Stimulated activated CD4-positive, alpha-beta T cell treated with anti-CD3 and anti-CD28 coated beads, Interleukin-4, amount 100 ng/mL, for 24 hours (primary cell): ENCODE data around the gene SPAG7.

Experiments used
- DNase-seq: peaks from one replicate; pipeline ENCODE4 v3.0.0-alpha.2; 2020

The SPAG7 gene

DNA sequence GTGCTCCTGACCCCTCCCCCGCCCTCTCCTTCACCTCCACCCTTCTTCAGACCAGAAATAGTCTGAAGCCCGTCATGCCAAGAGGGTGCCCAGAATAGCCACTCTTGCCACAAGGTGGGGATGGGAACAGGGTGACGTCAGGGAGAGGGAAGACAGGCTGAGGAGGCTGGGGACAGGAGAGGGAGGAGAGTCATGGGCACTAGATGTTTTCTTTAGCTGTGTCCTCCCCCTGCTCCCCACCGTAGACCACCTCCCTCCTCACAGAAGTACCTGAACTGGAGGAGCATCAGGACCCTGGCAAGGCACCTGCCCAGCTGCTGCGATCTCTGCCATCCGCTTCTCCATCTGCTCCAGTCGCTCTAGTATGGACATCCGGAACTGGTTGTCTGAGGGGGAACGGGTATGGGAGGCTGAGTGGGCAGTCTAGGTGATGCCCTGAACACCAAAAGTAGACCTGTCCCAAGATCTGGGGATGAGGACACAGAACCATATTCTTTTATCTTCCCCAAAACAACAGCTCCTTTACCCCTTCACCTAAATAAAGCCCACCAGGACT, 6.6 kb upstream of the SPAG7 start:
- DNase-seq: no peak

DNA sequence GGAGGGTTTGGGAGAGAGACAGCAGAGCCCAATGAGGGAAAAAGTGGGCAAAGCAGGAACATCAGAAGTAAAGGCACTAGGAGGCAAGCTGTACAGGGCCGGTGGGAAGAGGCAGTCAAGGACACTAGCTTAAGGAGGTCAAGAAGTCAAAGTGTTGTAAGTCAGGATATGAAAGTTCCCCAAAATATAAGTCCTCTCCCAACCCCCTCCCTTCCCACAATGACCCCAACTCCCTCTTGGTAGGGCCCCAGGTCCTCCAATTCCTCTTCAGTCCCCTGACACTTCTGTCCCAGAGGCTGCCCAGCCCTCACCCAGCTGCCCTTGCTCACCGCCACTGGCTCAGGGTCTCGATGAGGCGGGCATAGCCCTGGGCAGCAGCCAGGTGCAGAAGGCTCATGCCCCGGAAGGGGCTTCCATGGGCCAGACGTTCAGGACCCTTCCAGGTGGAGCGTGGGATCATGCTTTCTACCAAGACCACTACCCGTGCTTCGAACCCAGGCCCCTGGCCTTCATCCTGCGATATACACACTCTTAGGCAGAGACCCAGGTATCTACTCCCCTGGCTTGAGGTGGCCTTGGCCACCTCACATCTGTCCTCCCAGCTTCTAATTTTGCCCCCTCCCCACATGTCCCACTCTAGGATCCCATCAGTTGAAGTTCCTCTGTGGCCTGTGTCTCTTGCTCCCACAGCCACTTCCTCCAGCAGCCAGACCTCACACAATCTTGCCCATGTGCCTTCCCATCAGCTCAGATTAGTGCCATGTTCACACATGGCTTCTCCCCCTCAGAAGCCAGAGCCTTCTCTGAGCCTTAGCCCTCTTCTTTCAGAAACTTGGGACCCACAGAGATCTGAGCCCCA, 5.9 kb upstream of the SPAG7 start:
- no peak for DNase-seq

DNA sequence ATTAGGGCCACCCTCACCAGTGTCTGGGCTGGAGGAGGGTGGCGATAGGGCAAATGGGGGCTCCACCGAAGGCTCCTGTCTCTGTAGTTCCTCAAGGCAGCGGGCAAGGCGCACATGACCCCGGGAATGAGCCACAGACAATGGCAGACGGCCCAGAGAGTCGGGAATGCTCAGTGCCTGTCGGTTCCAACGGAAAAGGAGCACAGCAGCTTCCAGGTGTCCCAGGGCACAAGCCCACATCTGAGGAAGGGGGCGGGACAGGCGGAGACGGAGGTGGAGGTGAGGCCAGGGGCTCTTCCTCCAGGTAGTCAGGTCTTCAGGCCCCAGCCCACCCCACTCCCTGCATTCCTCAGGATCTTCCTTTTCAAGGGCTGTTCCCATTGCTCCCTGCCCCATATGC, 5.1 kb upstream of the SPAG7 start:
- DNase-seq: no peak

DNA sequence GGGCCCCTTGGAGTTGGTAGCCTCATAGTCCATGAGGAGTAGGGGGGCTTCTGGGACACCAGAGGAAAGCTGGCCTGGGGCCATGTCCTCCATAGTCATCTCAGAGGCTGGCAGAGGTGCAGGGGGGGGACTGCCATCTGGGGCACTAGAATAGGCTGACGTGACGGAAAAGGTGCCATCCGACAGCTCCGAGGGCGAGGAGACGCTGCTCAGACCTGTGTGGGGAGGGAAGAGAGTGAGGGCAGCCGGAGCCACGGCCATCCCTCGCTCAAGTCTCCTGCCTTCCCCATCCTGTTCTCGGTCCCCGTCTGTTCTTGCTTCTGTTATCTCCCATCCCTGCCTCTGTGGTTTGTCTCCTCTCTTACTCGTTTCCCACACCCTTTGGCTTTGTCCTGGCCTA, 4.7 kb upstream of the SPAG7 start:
- no peak for DNase-seq

DNA sequence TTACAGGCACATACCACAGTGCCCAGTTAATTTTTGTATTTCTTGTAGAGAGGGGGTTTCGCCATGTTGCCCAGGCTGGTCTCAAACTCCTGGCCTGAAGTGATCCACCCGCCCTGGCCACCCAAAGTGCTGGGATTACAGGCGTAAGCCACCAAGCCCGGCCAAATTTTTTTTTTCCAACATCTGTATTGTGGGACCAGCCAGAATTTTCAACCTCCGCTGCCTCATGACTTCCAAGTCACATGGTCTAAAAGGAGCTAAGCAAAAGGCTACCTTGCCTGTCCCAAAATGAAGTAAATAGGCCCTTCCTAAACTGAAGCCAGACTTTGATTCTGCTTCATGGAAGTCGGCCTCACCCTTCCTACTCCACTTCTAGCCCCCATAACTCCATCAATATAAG, 4.2 kb upstream of the SPAG7 start:
- no peak for DNase-seq

DNA sequence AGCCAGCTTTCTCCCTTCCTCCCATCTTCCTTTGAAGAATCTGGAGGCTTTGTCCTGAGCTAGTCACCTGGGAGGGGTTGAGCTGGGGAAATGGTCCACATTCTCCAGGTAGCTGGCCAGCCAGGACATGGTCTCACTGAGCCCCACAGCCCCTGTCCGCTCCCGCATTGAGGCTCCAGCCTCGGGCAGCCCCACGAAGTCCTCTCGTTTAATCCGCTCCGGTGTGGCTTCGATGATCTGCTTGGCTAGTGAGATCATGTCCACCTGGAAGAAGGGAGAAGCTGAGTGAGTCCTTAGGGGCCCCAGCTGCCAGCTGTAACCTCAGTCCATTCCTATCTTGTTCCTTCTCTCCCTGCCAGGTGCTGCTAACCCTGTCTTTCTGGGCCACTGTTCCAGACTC, 2.7 kb upstream of the SPAG7 start:
- no peak for DNase-seq

DNA sequence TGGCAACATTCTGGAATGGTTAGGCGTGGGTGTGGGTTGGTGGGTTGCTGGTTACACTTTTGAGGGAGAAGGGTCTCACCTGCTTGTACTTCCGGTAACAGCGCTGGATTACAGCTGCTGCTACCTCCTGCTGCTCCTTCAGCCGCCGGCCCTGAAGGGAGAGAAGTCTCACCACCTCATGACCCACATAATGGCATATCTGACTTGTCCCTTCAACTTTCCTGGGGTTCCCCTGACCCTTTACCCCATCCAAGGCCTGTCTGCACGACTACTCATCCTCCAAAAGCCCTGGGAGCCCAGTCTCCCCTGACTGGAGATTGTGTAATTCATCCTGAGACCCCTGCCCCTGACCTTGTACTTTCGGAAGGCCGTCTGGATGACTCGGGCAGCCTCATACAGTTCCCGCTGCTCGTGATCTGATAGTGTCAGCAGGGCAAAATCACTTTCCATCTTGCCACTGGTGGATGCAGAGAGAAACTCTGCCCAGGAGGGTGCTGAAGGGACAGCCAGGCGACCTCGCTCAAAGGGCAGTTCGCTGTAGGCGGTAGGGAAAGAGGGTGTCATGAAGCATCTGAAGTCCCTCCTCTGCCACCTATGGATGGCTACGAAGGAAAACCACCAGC, 2.0 kb upstream of the SPAG7 start:
- peak; percentile 30 for DNase-seq

DNA sequence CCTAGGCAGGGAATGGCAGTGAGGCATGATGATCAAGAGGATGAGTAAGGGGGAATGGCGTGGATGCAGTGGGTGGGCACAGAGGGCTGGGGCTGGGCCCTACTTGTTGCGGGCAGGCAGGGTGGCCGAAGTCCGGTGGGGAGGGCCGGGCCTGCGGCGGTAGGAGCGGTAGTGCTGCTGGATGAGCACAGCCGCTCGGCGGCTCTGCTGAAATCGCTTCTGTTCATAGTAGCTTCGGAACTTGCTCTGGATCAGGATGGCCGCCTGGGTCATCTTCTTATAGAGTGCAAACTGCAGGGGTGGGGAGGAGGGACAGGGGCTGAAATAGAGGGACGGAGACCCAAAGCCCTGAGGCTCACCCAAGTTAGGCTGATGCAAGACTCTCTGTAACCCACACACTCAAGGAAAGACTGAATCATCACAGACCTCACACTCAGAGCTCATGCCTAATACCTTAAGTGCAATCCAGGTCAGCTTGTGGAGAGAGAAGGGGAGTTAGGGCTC, 1.5 kb upstream of the SPAG7 start:
- peak; percentile 70 for DNase-seq

DNA sequence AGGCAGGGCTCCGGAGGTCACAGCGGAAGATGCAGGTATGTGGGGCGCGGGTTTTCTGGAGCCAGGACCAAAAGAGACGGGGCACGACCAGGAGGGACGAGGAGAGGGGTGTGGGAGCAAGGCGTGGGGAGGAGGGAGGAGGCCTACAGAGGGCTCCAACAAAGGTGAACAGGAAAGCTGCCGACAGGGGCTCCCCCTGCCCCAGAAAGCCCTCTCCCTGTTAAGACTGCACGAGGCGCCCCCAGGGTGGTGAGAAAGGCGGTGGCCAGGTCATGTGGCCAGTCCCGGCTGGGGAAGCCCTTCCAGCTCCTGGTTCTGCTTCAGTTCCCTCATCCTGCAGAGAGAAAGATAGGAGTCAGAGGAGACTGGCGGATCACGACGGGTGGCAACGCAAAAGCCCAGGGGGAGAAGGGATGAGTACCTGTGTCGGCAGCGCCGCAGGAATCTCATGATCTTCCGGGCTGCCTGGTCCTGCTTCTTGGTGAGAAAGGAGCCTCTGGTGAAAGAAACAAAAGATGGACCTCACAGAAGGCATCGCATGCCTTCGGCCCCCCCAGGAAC, 949 bp upstream of the SPAG7 start:
- peak; percentile 52 for DNase-seq

DNA sequence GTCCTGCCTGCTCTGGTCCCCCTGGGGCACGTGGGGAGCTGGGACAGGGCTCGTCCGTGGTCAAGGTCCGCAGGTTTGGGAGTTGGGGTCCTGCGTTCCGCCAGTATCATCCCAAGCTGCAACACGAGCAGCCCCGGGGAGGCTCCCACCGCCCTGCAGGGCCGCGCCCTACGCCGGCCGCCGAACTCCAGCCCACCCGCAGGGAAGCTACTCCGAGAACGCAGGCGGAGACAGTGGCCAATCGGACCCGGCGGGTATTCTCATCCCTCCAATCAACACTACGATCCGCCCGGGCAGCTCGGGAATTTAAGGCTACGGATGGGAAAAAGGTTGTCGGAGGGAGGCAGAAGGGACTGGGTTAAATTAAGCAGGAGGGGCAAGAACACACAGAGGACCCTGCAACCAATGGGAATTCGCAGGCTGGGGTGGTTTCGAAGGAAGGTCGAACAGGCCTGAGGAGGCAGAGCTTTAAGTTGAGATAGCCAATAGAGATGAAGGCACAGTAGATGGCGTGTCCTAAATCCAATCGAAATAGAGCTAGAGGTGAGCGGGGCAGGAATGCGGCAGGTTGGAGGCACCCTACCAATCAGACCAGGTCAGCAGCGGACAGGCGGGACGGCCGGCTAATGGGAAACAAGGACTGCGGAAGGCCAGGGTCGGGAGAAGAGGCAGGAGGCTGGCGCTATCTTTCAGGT, 626 bp downstream of the SPAG7 start:
- peak; percentile 96 for DNase-seq

DNA sequence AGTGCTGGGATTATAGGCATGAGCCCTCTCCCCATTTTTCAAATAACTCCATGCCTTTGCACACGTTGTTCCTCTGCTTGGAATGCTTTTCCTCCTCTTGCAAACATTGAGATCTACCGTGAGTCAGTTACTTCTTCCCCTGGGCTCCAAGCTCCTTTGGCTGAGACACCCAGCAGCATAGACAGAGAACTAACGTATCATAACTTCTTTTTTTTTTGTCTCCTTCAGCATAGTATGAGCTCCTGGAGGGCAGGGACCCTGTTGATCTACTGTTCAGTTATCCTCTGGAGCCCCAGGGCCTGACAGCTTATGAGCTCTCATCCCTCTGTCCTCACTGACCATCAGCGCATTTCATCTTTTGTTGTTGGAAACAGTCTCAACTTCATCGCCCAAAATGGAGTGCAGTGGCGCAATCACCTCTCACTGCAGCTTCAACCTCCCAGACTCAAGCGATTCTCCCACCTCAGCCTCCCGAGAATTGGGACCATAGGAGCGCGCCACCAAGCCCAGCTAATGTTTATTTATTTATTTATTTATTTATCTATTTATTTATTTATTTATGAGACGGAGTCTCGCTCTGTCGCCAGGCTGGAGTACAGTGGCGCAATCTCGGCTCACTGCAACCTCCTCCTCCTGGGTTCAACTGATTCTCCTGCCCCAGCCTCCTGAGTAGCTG, 2.2 kb downstream of the SPAG7 start:
- no peak for DNase-seq

DNA sequence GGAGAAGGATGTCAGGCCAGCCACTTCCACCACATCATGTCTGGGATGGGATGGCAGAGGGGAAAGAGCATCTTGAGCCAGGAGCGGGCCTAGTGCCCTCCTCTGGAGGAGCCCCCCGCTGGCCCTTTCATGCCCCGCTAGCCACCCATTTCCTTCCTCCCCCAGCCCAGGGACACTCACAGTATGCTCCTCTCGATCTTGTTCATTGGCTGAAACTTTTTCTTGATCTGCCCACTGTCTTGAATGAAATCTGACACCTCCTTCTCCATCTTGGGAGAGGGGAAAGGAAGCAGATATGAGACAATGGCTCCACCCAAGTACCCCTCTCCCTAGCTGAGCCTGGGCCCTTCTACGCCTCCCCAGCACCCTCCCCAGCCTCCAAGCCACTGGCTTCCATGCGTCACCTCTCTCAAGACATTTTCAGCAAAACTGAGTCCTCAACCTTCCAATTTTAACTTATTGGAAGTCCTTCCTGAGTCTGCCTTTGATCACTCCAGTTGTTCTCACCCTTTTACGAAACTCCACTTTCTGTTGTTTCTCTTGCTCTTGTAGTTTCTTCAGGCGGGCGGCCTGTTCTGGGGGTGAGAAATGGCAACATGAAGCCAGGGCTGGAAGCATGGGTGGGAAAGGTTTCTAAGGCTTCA, 7.2 kb downstream of the SPAG7 start:
- DNase-seq: no peak

DNA sequence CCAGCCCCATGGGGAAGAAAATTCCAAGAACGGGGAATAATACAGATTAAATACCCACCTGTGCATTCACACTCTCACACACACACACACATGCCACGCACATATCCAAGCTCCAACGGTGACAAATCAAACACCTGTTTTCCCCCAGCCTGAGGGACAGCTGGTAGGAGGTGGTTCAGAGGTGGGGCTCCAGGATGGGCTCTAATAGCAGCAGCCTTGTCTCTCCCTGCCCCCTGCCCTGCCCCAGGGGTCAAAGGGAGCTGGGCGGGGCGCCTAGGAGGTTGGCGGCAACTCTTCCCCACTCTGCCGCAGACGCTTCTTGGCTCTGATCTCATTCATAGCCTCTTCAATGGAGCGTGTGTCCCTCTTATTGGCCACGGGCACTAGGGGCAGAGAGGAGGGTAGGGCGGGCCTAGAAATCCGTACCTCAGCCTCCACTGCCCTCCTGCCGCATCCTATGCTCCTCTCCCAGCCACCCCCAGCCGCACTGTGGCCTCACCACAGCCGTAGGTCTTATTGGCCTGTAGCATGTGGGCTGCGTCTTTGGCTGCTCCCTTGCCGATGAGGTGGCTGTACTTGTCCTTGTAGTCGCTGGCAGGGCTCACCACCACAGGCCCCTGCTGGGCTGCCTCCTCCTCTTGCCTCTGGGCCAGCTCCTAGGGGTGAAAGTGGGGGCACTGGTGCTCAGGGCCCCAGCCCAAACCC, 8.2 kb downstream of the SPAG7 start:
- DNase-seq: no peak

DNA sequence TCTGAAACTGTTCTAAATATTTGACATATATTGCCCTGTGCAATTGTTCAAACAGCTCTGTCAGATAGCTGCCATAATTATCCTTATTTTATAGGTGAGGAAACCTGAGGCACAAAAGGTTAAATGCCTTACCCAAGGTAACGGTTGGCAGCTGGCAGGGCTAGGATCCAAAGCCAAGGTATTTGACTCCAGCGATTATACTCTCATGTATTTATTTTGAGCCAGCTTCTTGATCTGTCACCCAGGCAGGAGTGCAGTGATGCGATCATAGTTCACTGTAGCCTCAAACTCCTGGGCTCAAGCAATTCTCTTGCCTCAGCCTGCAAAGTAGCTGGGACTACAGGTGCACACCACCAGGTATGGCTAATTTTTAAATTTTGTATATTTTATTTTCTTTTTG, 9.5 kb downstream of the SPAG7 start:
- no peak for DNase-seq

DNA sequence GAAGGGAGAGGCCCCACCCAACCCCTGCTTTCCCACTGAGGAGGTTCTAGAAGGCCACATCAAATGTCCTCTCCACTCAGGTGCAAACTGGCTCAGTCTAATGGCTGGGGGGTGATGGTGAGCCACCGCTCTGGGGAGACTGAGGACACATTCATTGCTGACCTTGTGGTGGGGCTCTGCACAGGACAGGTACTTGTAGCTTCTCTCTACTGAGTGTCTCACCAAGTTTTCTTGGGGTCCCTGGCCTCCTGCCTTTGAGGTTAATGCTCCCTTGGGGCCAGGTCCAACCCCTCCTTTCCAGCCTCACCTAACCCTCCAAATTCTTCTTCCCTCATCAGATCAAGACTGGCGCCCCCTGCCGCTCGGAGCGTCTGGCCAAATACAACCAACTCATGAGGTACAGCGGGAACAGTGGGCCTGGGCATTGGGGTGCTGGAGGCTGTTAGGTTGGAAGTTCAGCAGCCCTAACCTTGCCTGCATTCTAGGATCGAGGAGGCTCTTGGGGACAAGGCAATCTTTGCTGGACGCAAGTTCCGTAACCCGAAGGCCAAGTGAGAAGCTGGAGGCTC, 11.0 kb downstream of the SPAG7 start:
- DNase-seq: peak; percentile 47

DNA sequence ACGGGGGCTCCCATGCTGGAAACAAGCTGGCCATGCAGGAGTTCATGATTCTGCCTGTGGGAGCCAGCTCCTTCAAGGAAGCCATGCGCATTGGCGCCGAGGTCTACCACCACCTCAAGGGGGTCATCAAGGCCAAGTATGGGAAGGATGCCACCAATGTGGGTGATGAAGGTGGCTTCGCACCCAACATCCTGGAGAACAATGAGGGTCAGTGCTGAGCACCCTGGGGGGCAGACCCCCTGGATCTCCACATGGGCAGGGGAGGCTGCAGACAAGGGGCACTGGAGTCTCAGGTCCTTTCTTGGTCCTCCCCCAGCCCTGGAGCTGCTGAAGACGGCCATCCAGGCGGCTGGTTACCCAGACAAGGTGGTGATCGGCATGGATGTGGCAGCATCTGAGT, 12.5 kb downstream of the SPAG7 start:
- DNase-seq: no peak

DNA sequence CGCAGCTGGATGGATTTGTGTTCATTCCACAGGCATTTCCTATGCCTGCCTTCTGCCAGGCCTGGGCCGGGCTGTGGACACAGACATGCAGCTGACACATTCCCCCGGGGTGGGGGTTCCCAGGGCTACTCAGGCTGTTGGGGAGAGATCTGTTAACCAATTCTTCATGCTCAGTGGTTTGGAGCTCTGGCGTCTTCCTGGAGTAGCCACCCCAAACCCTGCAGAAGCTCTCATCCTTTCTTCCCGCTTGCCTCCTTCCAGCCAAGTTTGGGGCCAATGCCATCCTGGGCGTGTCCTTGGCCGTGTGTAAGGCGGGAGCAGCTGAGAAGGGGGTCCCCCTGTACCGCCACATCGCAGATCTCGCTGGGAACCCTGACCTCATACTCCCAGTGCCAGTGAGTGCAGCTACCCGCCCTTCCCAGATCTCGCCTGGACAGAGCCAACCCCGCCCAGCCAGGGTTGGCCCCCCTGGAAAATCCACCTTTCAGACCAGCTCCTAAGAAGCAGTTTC, 14.1 kb downstream of the SPAG7 start:
- DNase-seq: no peak

DNA sequence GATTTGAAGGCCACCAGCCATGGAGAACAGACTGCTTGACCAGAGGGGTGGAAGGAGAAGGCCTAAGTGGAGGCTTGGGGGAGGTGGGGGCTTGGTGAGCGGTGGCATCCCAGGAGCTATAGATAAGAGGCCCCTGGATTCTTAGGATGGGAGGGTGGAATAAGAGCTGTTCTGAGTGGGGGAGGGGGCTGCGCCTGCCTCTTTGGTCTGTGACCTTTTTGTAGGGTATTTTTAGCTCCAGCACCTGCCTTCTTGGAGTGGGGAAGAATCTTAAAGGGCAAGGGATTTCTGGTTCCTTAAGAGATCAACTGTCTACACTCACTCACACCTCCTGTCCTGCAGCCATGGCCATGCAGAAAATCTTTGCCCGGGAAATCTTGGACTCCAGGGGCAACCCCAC, 16.1 kb downstream of the SPAG7 start:
- DNase-seq: no peak

DNA sequence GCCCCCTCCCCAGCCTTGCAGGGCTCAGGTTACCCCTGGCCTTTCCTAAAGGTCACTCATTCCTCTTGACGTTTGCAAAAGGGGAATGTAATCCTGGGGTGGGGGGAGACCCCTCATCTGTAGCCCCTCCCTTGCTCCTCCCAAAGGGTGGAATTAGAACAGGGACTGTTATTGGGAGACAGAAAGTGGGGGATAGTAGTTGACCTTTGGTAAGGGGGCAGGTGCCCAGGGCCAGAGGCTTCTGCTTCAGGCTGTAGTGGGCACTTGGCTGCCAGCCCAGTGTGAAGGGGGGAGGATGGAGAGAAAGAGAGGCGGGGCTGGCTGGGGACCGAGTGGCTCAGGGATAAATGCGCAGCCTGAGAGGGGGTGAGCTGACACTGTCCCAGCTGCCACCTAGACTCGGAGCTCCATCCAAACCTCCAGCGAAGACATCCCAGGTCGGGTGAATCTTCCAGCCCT, 16.8 kb downstream of the SPAG7 start, which contains the start of gene ENO3:
ENO3 (plus strand) TSS at position 374 of the 459 bp plus-strand sequence. CDS start 711 bp downstream, outside the sequence.
- no peak for DNase-seq

DNA sequence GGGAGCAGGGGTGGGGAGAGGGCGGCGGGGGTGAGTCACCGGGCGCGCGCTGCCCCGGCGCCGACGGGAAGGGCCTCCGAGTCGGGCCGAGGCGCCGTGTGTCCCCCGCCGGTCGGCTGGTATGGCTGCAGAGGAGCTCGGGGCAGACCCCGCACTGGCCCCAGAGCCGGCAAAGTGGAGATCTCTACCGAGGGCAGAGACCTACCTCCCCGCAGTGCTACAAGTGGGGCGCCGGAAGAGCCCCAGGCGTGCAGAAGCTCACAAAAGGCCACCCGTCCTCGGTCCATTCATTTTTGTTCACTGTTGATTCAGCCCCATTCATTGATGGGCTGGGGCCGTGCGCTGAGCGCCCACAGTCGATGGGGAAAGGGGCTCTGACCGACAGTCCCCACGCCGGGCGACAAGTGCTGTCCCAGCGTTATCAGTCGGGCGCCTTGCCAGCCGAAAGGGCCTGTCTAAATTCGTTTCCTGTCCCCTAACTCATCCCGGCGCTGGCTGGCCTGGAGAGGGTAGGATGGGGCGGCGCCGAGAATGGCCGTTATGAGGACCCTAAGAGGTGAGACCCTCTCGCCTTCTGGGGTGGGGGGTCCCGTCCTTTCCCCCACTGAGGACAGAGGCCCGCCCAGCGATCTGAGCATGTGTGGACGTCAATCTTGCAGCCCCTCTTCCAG, 17.4 kb downstream of the SPAG7 start:
- peak; percentile 46 for DNase-seq
